ENCODE measurements around the gene MAEA.

MAEA gene

GRCh38 chr4:1379801-1380331, 90.2 kb downstream of the MAEA start:
- H3K27me3 ChIP-seq (ENCODE audit: control insufficient read depth in 2 of 2, insufficient read depth in 2 of 2, low read length in 2 of 2) = no peaks in the 10 kb centered on the region
- no peaks in the 10 kb centered on the region for H3K4me1 ChIP-seq (ENCODE audit: control insufficient read depth in 2 of 2, insufficient read depth in 2 of 2, low read length in 2 of 2)
- H3K36me3 ChIP-seq (ENCODE audit: control insufficient read depth in 2 of 2, insufficient read depth in 2 of 2, low read length in 2 of 2) = peaks cover 6 to 9% of the 10 kb centered on the region in 2 donors
- no peak overlapping the region for H3K4me3 ChIP-seq (ENCODE audit: low read length in 2 of 2)
- no peak overlapping the region for H3K9ac ChIP-seq (ENCODE audit: low read depth in 1 of 2, low read length in 2 of 2)
- H3K27ac ChIP-seq (ENCODE audit: low read depth in 2 of 2, low read length in 2 of 2) = no peak overlapping the region
- no peaks in the 10 kb centered on the region for H3K9me3 ChIP-seq (ENCODE audit: control insufficient read depth in 2 of 2, low read length in 2 of 2)

- H3K27me3 ChIP-seq (ENCODE audit: control insufficient read depth in 2 of 2, insufficient read depth in 2 of 2, low read length in 2 of 2) = no peaks in the 10 kb centered on the region
- H3K27ac ChIP-seq (ENCODE audit: low read depth in 2 of 2, low read length in 2 of 2) = no peak overlapping the region
- no peaks in the 10 kb centered on the region for H3K4me1 ChIP-seq (ENCODE audit: control insufficient read depth in 2 of 2, insufficient read depth in 2 of 2, low read length in 2 of 2)
- H3K36me3 ChIP-seq (ENCODE audit: control insufficient read depth in 2 of 2, insufficient read depth in 2 of 2, low read length in 2 of 2) = peaks cover 6 to 9% of the 10 kb centered on the region in 2 donors
- no peak overlapping the region for H3K9ac ChIP-seq (ENCODE audit: low read depth in 1 of 2, low read length in 2 of 2)
- H3K9me3 ChIP-seq (ENCODE audit: control insufficient read depth in 2 of 2, low read length in 2 of 2) = no peaks in the 10 kb centered on the region
- no peak overlapping the region for H3K4me3 ChIP-seq (ENCODE audit: low read length in 2 of 2)
Measured at GRCh38 chr4:1380368-1381151, 90.9 kb downstream of the MAEA start.

DNA sequence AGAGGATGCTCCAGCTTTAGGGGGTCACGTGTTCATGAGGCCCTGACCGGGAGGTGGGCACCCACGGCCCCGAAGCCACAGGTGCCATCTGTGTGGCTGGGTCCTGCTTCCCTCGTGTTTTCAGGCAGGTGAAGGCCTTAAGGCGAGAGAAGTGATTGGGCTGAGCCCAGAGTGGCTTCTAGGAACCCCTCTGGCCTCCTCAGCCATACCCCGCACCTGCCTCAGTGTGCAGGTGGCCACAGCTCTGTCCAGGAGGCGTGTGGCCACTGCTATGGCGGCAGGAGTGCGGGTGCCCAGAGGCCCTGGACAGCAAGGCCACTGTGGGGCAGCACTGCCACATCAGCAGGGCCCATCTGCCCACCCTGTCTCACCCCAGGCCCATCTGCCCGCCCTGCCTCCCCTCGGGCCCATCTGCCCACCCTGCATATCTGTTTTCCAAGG, 91.5 kb downstream of the MAEA start:
- Histone ChIP-seq H3K27ac (ENCODE audit: low read depth in 2 of 2, low read length in 2 of 2) (no peak overlapping the region), H3K36me3 (ENCODE audit: control insufficient read depth in 2 of 2, insufficient read depth in 2 of 2, low read length in 2 of 2) (peaks cover 9 to 12% of the 10 kb centered on the region in 2 donors), H3K9me3 (ENCODE audit: control insufficient read depth in 2 of 2, low read length in 2 of 2) (no peaks in the 10 kb centered on the region), H3K27me3 (ENCODE audit: control insufficient read depth in 2 of 2, insufficient read depth in 2 of 2, low read length in 2 of 2) (no peaks in the 10 kb centered on the region), H3K4me3 (ENCODE audit: low read length in 2 of 2) (no peak overlapping the region), H3K4me1 (ENCODE audit: control insufficient read depth in 2 of 2, insufficient read depth in 2 of 2, low read length in 2 of 2) (no peaks in the 10 kb centered on the region), H3K9ac (ENCODE audit: low read depth in 1 of 2, low read length in 2 of 2) (no peak overlapping the region)

- H3K36me3 ChIP-seq (ENCODE audit: control insufficient read depth in 2 of 2, insufficient read depth in 2 of 2, low read length in 2 of 2) = peaks cover 10 to 14% of the 10 kb centered on the region in 2 donors
- H3K4me1 ChIP-seq (ENCODE audit: control insufficient read depth in 2 of 2, insufficient read depth in 2 of 2, low read length in 2 of 2) = no peaks in the 10 kb centered on the region
- no peaks in the 10 kb centered on the region for H3K9me3 ChIP-seq (ENCODE audit: control insufficient read depth in 2 of 2, low read length in 2 of 2)
- H3K4me3 ChIP-seq (ENCODE audit: low read length in 2 of 2) = no peak overlapping the region
- no peaks in the 10 kb centered on the region for H3K27me3 ChIP-seq (ENCODE audit: control insufficient read depth in 2 of 2, insufficient read depth in 2 of 2, low read length in 2 of 2)
- no peak overlapping the region for H3K27ac ChIP-seq (ENCODE audit: low read depth in 2 of 2, low read length in 2 of 2)
- no peak overlapping the region for H3K9ac ChIP-seq (ENCODE audit: low read depth in 1 of 2, low read length in 2 of 2)
Measured at GRCh38 chr4:1381944-1382541, 92.4 kb downstream of the MAEA start.

DNA sequence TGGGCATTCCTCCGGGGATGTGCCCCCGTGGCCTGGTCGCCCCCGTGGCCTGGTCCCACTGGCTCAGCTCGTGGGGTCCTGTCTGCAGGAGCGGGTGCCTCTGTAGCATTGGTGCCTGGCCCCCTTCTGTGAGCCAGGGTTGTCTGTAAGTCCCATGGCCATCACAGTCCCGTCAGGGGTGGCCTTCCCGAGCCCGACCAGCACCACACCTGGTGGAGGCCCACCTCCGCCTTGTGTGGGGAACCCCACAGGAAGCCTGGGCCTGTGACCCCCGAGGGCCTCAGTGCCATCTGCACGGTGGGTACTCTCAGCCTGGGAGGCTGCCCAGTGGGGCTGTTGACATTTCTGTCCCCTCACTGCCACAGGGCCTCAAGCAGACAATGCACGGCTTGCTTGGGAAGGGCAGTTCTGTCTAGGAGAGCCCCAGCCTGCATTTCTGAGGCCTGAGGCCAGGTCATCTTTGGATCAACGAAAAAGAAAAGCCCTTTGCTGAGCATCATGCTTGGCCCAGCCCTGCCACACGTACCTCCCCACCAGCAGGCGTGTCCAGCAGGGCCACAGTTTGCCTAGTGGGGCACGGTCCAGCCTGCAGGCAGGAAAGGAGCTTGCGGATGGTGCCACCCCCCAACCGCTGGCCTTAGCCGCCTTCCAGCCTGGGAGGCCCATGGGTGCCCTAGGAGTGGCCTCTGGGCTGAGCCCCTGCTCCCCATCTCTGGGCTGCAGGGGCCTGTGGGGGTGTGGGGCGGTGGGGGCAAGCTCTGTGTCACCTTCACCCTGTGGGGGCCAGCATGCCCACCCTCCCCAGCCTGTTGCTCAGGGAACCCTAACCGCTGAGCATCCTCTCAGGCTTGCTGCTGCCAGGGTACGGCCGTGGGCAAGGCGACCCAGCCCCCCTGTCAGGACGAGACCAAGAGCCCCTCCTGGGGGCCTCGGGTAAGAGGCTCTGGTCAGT, 93.4 kb downstream of the MAEA start:
- Histone ChIP-seq H3K27ac (ENCODE audit: low read depth in 2 of 2, low read length in 2 of 2) (no peak overlapping the region), H3K9ac (ENCODE audit: low read depth in 1 of 2, low read length in 2 of 2) (no peak overlapping the region), H3K9me3 (ENCODE audit: control insufficient read depth in 2 of 2, low read length in 2 of 2) (no peaks in the 10 kb centered on the region), H3K27me3 (ENCODE audit: control insufficient read depth in 2 of 2, insufficient read depth in 2 of 2, low read length in 2 of 2) (no peaks in the 10 kb centered on the region), H3K4me3 (ENCODE audit: low read length in 2 of 2) (no peak overlapping the region), H3K36me3 (ENCODE audit: control insufficient read depth in 2 of 2, insufficient read depth in 2 of 2, low read length in 2 of 2) (peaks cover 14% of the 10 kb centered on the region in 2 donors), H3K4me1 (ENCODE audit: control insufficient read depth in 2 of 2, insufficient read depth in 2 of 2, low read length in 2 of 2) (no peaks in the 10 kb centered on the region)

DNA sequence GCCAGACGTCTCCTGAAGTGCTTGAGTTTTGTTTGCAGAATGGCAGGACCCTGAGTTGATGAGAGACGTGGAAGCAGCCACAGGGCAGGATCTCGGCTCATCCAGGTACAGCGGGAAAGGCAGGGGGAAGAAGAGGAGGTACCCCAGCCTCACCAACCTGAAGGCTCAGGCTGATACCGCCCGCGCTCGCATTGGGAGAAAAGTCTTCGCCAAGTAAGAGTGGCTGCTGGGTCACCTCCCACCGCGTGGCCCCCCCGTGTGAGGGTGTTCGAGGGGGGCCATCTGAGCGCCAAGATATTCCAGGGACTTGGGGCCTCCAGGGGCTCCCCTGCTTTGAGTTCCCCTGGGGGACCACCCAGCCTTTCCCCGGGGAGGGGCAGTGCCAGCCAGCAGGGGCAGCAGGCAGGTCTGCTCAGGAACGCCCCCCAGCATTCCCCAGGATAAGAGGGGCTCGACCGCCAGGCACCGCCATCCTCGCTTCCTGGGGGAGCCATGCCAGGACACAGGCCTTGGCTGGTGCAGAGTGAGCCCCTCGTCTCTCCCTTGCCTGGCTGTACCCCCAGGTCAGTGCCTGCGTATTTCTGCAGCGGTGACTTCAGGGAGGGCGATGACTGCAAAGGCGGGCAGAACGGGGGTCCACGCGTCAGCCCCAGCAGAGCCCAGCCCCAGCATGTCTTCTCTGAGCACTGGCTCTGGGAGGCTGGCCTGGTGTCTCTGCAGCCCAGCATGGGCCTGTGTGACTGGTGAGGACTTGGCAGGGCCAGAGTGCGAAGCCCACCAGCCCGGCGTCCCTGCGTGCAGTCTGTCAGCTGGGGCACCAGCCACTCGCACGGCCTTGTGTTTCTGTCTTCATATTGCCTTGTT, 94.3 kb downstream of the MAEA start:
- Histone ChIP-seq H3K4me3 (ENCODE audit: low read length in 2 of 2) (no peak overlapping the region), H3K36me3 (ENCODE audit: control insufficient read depth in 2 of 2, insufficient read depth in 2 of 2, low read length in 2 of 2) (peaks cover 14 to 18% of the 10 kb centered on the region in 2 donors), H3K27ac (ENCODE audit: low read depth in 2 of 2, low read length in 2 of 2) (no peak overlapping the region), H3K9ac (ENCODE audit: low read depth in 1 of 2, low read length in 2 of 2) (no peak overlapping the region), H3K9me3 (ENCODE audit: control insufficient read depth in 2 of 2, low read length in 2 of 2) (peaks cover 0 to 8% of the 10 kb centered on the region in 2 donors), H3K27me3 (ENCODE audit: control insufficient read depth in 2 of 2, insufficient read depth in 2 of 2, low read length in 2 of 2) (no peaks in the 10 kb centered on the region), H3K4me1 (ENCODE audit: control insufficient read depth in 2 of 2, insufficient read depth in 2 of 2, low read length in 2 of 2) (no peaks in the 10 kb centered on the region)

- Histone ChIP-seq H3K4me1 (ENCODE audit: control insufficient read depth in 2 of 2, insufficient read depth in 2 of 2, low read length in 2 of 2) (no peaks in the 10 kb centered on the region), H3K9me3 (ENCODE audit: control insufficient read depth in 2 of 2, low read length in 2 of 2) (peaks cover 0 to 8% of the 10 kb centered on the region in 2 donors), H3K27ac (ENCODE audit: low read depth in 2 of 2, low read length in 2 of 2) (no peak overlapping the region), H3K4me3 (ENCODE audit: low read length in 2 of 2) (no peak overlapping the region), H3K36me3 (ENCODE audit: control insufficient read depth in 2 of 2, insufficient read depth in 2 of 2, low read length in 2 of 2) (peaks cover 14 to 18% of the 10 kb centered on the region in 2 donors), H3K9ac (ENCODE audit: low read depth in 1 of 2, low read length in 2 of 2) (no peak overlapping the region), H3K27me3 (ENCODE audit: control insufficient read depth in 2 of 2, insufficient read depth in 2 of 2, low read length in 2 of 2) (no peaks in the 10 kb centered on the region)
Measured at GRCh38 chr4:1384675-1385372, 95.1 kb downstream of the MAEA start.

DNA sequence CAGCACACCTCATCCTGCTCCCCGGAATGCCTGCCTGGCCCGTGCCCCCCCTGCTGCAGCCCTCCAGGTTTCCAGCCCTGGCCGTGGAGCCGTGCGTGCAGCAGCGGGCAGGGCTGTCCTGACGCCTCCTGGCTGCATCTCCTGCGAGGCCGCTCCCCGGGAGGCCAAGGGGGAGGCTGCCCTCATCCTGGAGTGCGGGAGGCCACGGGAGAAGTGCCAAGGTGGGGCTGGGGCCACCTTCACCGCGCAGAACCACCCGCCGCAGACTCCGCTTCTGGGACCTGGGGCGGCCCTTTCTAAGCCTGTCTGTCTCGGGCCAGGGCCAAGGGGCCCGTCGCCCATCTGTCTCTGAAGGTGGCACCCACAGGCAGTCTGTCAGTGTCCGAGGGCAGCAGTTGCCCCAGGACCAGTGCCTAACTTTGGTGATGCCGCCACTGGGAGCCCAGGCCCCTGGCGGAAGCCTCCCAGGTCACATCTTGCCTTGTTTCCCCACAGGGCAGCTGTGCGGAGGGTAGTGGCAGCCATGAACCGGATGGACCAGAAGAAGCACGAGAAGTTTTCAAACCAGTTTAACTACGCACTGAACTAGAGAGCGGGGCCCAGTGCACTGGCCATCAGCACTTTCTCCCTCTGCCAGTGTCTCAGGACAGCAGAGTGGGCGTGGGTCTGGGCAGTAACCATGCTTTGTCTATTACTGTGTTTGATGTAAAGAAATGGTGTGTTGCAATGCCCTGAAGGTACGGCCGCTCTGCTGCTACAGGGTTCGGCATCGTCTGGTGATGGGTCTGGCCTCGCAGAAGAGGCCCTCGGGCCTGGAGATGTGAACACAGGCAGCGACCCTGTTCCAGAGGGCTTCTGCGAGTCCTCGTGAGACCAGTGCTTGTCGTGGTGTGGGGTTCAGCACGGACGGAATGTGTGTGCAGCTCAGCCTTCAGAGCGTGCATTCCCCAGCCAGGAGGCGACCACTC, 96.0 kb downstream of the MAEA start:
- H3K27me3 ChIP-seq (ENCODE audit: control insufficient read depth in 2 of 2, insufficient read depth in 2 of 2, low read length in 2 of 2) = no peaks in the 10 kb centered on the region
- peaks cover 0 to 8% of the 10 kb centered on the region in 2 donors for H3K9me3 ChIP-seq (ENCODE audit: control insufficient read depth in 2 of 2, low read length in 2 of 2)
- no peak overlapping the region for H3K4me3 ChIP-seq (ENCODE audit: low read length in 2 of 2)
- H3K4me1 ChIP-seq (ENCODE audit: control insufficient read depth in 2 of 2, insufficient read depth in 2 of 2, low read length in 2 of 2) = no peaks in the 10 kb centered on the region
- H3K9ac ChIP-seq (ENCODE audit: low read depth in 1 of 2, low read length in 2 of 2) = no peak overlapping the region
- H3K36me3 ChIP-seq (ENCODE audit: control insufficient read depth in 2 of 2, insufficient read depth in 2 of 2, low read length in 2 of 2) = peaks cover 14 to 18% of the 10 kb centered on the region in 2 donors
- H3K27ac ChIP-seq (ENCODE audit: low read depth in 2 of 2, low read length in 2 of 2) = no peak overlapping the region

All from mucosa of rectum (tissue), 2 donors.